Liver (tissue), 9 donors: ENCODE measurements around the gene ZSWIM2. TPM values are rescaled to one million over a fixed set of nuclear protein-coding genes. Genes with fewer than 3 reads are reported as not detected.

ENCODE experiments used
- DNase-seq: peaks from one replicate; pipeline ENCODE4 v3.0.0-alpha.2; 2017; ENCODE audit warnings: low spot score
- H3K27ac ChIP-seq, 2 donors: one replicate each; pipeline ENCODE4 v1.7.0; 2013; ENCODE audit warnings: inconsistent platforms in 2 of 2, low read length in 2 of 2, control low read depth in 1 of 2, low read depth in 1 of 2, mild to moderate bottlenecking in 1 of 2
- H3K27me3 ChIP-seq, 4 donors: one replicate each; pipeline versions ENCODE4 v1.6.1 to v1.7.0; 2013; ENCODE audit warnings: low read length in 3 of 4, inconsistent platforms in 1 of 4, mild to moderate bottlenecking in 1 of 4, moderate library complexity in 1 of 4; ENCODE audit not compliant: control insufficient read depth in 4 of 4, insufficient read depth in 4 of 4
- H3K36me3 ChIP-seq, 4 donors: one replicate each; pipeline versions ENCODE4 v1.6.1 to v1.7.0; 2013; ENCODE audit warnings: low read length in 3 of 4, mild to moderate bottlenecking in 3 of 4, low read depth in 1 of 4, moderate library complexity in 1 of 4; ENCODE audit not compliant: control insufficient read depth in 4 of 4, insufficient read depth in 3 of 4
- H3K4me1 ChIP-seq, 4 donors: one replicate each; pipeline versions ENCODE4 v1.6.1 to v1.7.0; 2013; ENCODE audit warnings: low read length in 3 of 4, mild to moderate bottlenecking in 3 of 4, moderate library complexity in 1 of 4; ENCODE audit not compliant: control insufficient read depth in 4 of 4, insufficient read depth in 4 of 4
- H3K4me3 ChIP-seq, 3 donors: one replicate each; pipeline versions ENCODE4 v1.6.1 to v1.7.0; 2013; ENCODE audit warnings: low read length in 3 of 3, control low read depth in 1 of 3, low read depth in 1 of 3, mild to moderate bottlenecking in 1 of 3
- H3K9ac ChIP-seq, 2 donors: one replicate each; pipeline ENCODE4 v1.7.0; 2013; ENCODE audit warnings: low read length in 2 of 2, mild to moderate bottlenecking in 2 of 2, moderate library complexity in 2 of 2, control low read depth in 1 of 2, low read depth in 1 of 2
- H3K9me3 ChIP-seq, 4 donors: one replicate each; pipeline versions ENCODE4 v1.6.1 to v1.7.0; 2013; ENCODE audit warnings: low read length in 3 of 4; ENCODE audit not compliant: control insufficient read depth in 4 of 4
- CTCF ChIP-seq: fragments of 150-350 bp; IDR thresholded peaks from 2 replicates; pipeline ENCODE4 v1.5.1; 2017; ENCODE audit warnings: improper control_type of control experiment, low read depth, low read length; ENCODE audit not compliant: missing input control
- EGR1 ChIP-seq, 2 donors: IDR thresholded peaks; 2 replicates each; pipeline ENCODE4 v1.6.1; 2016 to 2018; ENCODE audit warnings: antibody characterized with exemption in 2 of 2, low read depth in 2 of 2
- FOXA1 ChIP-seq: IDR thresholded peaks from 2 replicates; pipeline ENCODE4 v1.6.1; 2016; ENCODE audit warnings: antibody characterized with exemption
- FOXA2 ChIP-seq: IDR thresholded peaks from 2 replicates; pipeline ENCODE4 v1.6.1; 2016; ENCODE audit warnings: antibody characterized with exemption
- GABPA ChIP-seq, 2 donors: IDR thresholded peaks in 1 of 2; conservative IDR thresholded peaks in 1 of 2; 2 replicates each; pipeline ENCODE4 v1.6.1; 2016; ENCODE audit warnings: antibody characterized with exemption in 2 of 2, mild to moderate bottlenecking in 1 of 2, moderate library complexity in 1 of 2
- HNF4A ChIP-seq, 2 donors: conservative IDR thresholded peaks; 2 replicates each; pipeline ENCODE4 v1.6.1; 2016; ENCODE audit warnings: antibody characterized with exemption in 2 of 2, mild to moderate bottlenecking in 2 of 2
- HNF4G ChIP-seq: IDR thresholded peaks from 2 replicates; pipeline ENCODE4 v1.6.1; 2016; ENCODE audit warnings: antibody characterized with exemption
- JUND ChIP-seq, 2 donors: IDR thresholded peaks; 2 replicates each; pipeline ENCODE4 v1.6.1; 2016; ENCODE audit warnings: antibody characterized with exemption in 2 of 2
- MAX ChIP-seq: IDR thresholded peaks from 2 replicates; pipeline ENCODE4 v1.6.1; 2016; ENCODE audit warnings: antibody characterized with exemption
- NR2F2 ChIP-seq: IDR thresholded peaks from 2 replicates; pipeline ENCODE4 v1.6.1; 2016; ENCODE audit warnings: antibody characterized with exemption
- RAD21 ChIP-seq, 2 donors: IDR thresholded peaks; 2 replicates each; pipeline ENCODE4 v1.6.1; 2016; ENCODE audit warnings: antibody characterized with exemption in 2 of 2, mild to moderate bottlenecking in 2 of 2
- RXRA ChIP-seq, 2 donors: IDR thresholded peaks; 2 replicates each; pipeline ENCODE4 v1.6.1; 2017 to 2018; ENCODE audit warnings: antibody characterized with exemption in 2 of 2, mild to moderate bottlenecking in 1 of 2
- SP1 ChIP-seq: IDR thresholded peaks from 2 replicates; pipeline ENCODE4 v1.6.1; 2018; ENCODE audit warnings: antibody characterized with exemption, mild to moderate bottlenecking
- TAF1 ChIP-seq: conservative IDR thresholded peaks from 2 replicates; pipeline ENCODE4 v1.6.1; 2016; ENCODE audit warnings: antibody characterized with exemption, mild to moderate bottlenecking
- YY1 ChIP-seq: IDR thresholded peaks from 2 replicates; pipeline ENCODE4 v1.6.1; 2016; ENCODE audit warnings: antibody characterized with exemption, mild to moderate bottlenecking
- WGBS: extraction: QIAGEN DNeasy Blood & Tissue Kit; methylation state at CpG from one replicate; pipeline ENCODE4 v1.1.7; 2013; 5-methylcytosine and 5-hydroxymethylcytosine counted together
- polyA plus RNA-seq, 2 donors: library from polyadenylated mRNA; stranded (reverse) in 1 of 2; unstranded in 1 of 2; fragments of 200-250 nt in 1 of 2; fragments of >200 nt in 1 of 2; fragmentation: Nextera tagmentation in 1 of 2; extraction: Ambion mirVana in 1 of 2; gene quantifications; one replicate each; pipeline versions ENCODE4 v1.2.1 to v1.2.3, GENCODE V29; 2013 to 2015
- total RNA-seq, 2 donors: library from RNA; depleted of rRNA; stranded (reverse); fragments of >200 nt; gene quantifications; one replicate each; pipeline ENCODE4 v1.2.3, GENCODE V29; 2014
- TF ChIP-seq, protein P1 (sequence below): IDR thresholded peaks from 2 replicates; pipeline ENCODE4 v1.6.1; 2016; ENCODE audit warnings: antibody characterized with exemption
- TF ChIP-seq, protein P2 (sequence below): IDR thresholded peaks from 2 replicates; pipeline ENCODE4 v1.6.1; 2016; ENCODE audit warnings: antibody characterized with exemption, mild to moderate bottlenecking
- TF ChIP-seq, protein P3 (sequence below): IDR thresholded peaks from 2 replicates; pipeline ENCODE4 v1.6.1; 2016; ENCODE audit warnings: antibody characterized with exemption
- donor health status: healthy.
- donor health status: healthy.
- donor health status: healthy.
- donor health status: healthy.
- donor health status: healthy.

Gene ZSWIM2
- total and polyA plus RNA-seq, 4 donors: not detected

GRCh38 chr2:186891185-186891621 is 42.2 kb upstream of the ZSWIM2 start:
- no peak overlapping the region for H3K9ac ChIP-seq
- H3K27ac ChIP-seq: no peak overlapping the region
- 63% methylated on average over 1 of the region's 1 CpG for WGBS
- TF ChIP-seq, protein P1, sequence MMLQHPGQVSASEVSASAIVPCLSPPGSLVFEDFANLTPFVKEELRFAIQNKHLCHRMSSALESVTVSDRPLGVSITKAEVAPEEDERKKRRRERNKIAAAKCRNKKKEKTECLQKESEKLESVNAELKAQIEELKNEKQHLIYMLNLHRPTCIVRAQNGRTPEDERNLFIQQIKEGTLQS: no peak
- TF ChIP-seq NR2F2: no peak
- no peak for TF ChIP-seq RAD21 (IDR thresholded peaks at IDR 0.05)
- TF ChIP-seq, protein P2, sequence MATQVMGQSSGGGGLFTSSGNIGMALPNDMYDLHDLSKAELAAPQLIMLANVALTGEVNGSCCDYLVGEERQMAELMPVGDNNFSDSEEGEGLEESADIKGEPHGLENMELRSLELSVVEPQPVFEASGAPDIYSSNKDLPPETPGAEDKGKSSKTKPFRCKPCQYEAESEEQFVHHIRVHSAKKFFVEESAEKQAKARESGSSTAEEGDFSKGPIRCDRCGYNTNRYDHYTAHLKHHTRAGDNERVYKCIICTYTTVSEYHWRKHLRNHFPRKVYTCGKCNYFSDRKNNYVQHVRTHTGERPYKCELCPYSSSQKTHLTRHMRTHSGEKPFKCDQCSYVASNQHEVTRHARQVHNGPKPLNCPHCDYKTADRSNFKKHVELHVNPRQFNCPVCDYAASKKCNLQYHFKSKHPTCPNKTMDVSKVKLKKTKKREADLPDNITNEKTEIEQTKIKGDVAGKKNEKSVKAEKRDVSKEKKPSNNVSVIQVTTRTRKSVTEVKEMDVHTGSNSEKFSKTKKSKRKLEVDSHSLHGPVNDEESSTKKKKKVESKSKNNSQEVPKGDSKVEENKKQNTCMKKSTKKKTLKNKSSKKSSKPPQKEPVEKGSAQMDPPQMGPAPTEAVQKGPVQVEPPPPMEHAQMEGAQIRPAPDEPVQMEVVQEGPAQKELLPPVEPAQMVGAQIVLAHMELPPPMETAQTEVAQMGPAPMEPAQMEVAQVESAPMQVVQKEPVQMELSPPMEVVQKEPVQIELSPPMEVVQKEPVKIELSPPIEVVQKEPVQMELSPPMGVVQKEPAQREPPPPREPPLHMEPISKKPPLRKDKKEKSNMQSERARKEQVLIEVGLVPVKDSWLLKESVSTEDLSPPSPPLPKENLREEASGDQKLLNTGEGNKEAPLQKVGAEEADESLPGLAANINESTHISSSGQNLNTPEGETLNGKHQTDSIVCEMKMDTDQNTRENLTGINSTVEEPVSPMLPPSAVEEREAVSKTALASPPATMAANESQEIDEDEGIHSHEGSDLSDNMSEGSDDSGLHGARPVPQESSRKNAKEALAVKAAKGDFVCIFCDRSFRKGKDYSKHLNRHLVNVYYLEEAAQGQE: no peak
- TF ChIP-seq HNF4G: no peak
- TF ChIP-seq JUND (IDR thresholded peaks at IDR 0.05): no peak
- no peak for TF ChIP-seq EGR1 (IDR thresholded peaks at IDR 0.05; ENCODE audit: low read depth in 2 of 2)
- no peak for TF ChIP-seq HNF4A (conservative IDR thresholded peaks at IDR 0.05)
- no peak for TF ChIP-seq MAX
- no peak for TF ChIP-seq TAF1
- TF ChIP-seq YY1: no peak
- no peak for TF ChIP-seq CTCF
- no peak for TF ChIP-seq RXRA (IDR thresholded peaks at IDR 0.05)
- TF ChIP-seq GABPA (IDR thresholded peaks at IDR 0.05 in 1 of 2, conservative IDR thresholded peaks at IDR 0.05 in 1 of 2): no peak
- no peak for TF ChIP-seq FOXA1
- TF ChIP-seq, protein P3, sequence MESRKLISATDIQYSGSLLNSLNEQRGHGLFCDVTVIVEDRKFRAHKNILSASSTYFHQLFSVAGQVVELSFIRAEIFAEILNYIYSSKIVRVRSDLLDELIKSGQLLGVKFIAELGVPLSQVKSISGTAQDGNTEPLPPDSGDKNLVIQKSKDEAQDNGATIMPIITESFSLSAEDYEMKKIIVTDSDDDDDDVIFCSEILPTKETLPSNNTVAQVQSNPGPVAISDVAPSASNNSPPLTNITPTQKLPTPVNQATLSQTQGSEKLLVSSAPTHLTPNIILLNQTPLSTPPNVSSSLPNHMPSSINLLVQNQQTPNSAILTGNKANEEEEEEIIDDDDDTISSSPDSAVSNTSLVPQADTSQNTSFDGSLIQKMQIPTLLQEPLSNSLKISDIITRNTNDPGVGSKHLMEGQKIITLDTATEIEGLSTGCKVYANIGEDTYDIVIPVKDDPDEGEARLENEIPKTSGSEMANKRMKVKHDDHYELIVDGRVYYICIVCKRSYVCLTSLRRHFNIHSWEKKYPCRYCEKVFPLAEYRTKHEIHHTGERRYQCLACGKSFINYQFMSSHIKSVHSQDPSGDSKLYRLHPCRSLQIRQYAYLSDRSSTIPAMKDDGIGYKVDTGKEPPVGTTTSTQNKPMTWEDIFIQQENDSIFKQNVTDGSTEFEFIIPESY: no peak
- TF ChIP-seq FOXA2: no peak
- TF ChIP-seq SP1: no peak
- H3K27me3 ChIP-seq: peaks cover 0 to 2% (median 0%) of the 10 kb centered on the region in 4 donors
- DNase-seq: no peak
- no peaks in the 10 kb centered on the region for H3K9me3 ChIP-seq
- no peak overlapping the region for H3K4me3 ChIP-seq
- H3K36me3 ChIP-seq: no peaks in the 10 kb centered on the region
- H3K4me1 ChIP-seq: no peaks in the 10 kb centered on the region
